CD14-positive monocyte (primary cell): ENCODE data around the gene AKTIP. TPM values are rescaled to one million over a fixed set of nuclear protein-coding genes. Genes with fewer than 3 reads are reported as not detected.

Experiments used
- DNase-seq, 3 donors: peaks; one replicate each; pipeline ENCODE4 v3.0.0-alpha.2; 2011 to 2022
- H2AFZ ChIP-seq: 2 replicates; pipeline ENCODE4 v1.6.0; 2012; ENCODE audit warnings: mild to moderate bottlenecking, low read depth, low read length, inconsistent platforms; ENCODE audit not compliant: insufficient read depth, poor library complexity, severe bottlenecking
- H3K27ac ChIP-seq, 2 donors: 1 replicate in 1 of 2; 2 replicates in 1 of 2; pipeline ENCODE4 v1.5.1; 2012 to 2013; ENCODE audit warnings: low read length in 2 of 2, control low read depth in 1 of 2, inconsistent platforms in 1 of 2, low read depth in 1 of 2, mild to moderate bottlenecking in 1 of 2
- H3K27me3 ChIP-seq, 2 donors: one replicate each; pipeline versions ENCODE4 v1.6.0 to v1.6.1; 2011 to 2013; ENCODE audit warnings: low read length in 2 of 2; ENCODE audit not compliant: control insufficient read depth in 2 of 2, insufficient read depth in 2 of 2
- H3K36me3 ChIP-seq, 2 donors: replicated peaks in 1 of 2; 1 replicate in 1 of 2; 2 replicates in 1 of 2; pipeline versions ENCODE4 v1.5.1 to v1.6.1; 2012 to 2013; ENCODE audit warnings: low read length in 2 of 2, control low read depth in 1 of 2, inconsistent platforms in 1 of 2, mild to moderate bottlenecking in 1 of 2; ENCODE audit not compliant: insufficient read depth in 2 of 2, control insufficient read depth in 1 of 2
- H3K4me1 ChIP-seq, 2 donors: 1 replicate in 1 of 2; 2 replicates in 1 of 2; pipeline versions ENCODE4 v1.5.1 to v1.6.1; 2012 to 2013; ENCODE audit warnings: low read length in 2 of 2, control low read depth in 1 of 2, inconsistent platforms in 1 of 2, mild to moderate bottlenecking in 1 of 2, moderate library complexity in 1 of 2; ENCODE audit not compliant: insufficient read depth in 2 of 2, control insufficient read depth in 1 of 2
- H3K4me2 ChIP-seq: replicated peaks from 2 replicates; pipeline ENCODE3; 2012; ENCODE audit warnings: low read length, moderate library complexity, mild to moderate bottlenecking; ENCODE audit not compliant: poor library complexity, severe bottlenecking; ENCODE audit errors: extremely low read depth
- H3K4me3 ChIP-seq, 3 experiments: fragments of 200-600 bp in 1 of 3; sonication (generic) in 1 of 3; replicated peaks in 1 of 3; 1 replicate in 2 of 3; 2 replicates in 1 of 3; pipeline ENCODE4 v1.5.1; 2011 to 2013; ENCODE audit warnings: low read length in 3 of 3, mild to moderate bottlenecking in 3 of 3, control low read depth in 2 of 3, low read depth in 2 of 3, inconsistent platforms in 1 of 3, moderate library complexity in 1 of 3
- H3K79me2 ChIP-seq: 2 replicates; pipeline ENCODE4 v1.6.0; 2012; ENCODE audit warnings: mild to moderate bottlenecking, control low read depth, inconsistent platforms, low read length, moderate library complexity; ENCODE audit not compliant: insufficient read depth
- H3K9ac ChIP-seq: 2 replicates; pipeline ENCODE4 v1.6.0; 2017; ENCODE audit warnings: low read length, mild to moderate bottlenecking; ENCODE audit not compliant: insufficient read depth, poor library complexity, severe bottlenecking
- H3K9me3 ChIP-seq, 2 donors: replicated peaks in 1 of 2; 1 replicate in 1 of 2; 2 replicates in 1 of 2; pipeline versions ENCODE4 v1.5.1 to v1.6.1; 2012 to 2013; ENCODE audit warnings: low read length in 2 of 2, control low read depth in 1 of 2; ENCODE audit not compliant: control insufficient read depth in 1 of 2, insufficient read depth in 1 of 2
- H4K20me1 ChIP-seq: 2 replicates; pipeline ENCODE4 v1.6.0; 2012; ENCODE audit warnings: mild to moderate bottlenecking, low read length, control low read depth, moderate library complexity; ENCODE audit not compliant: insufficient read depth
- H3K27ac Mint-ChIP-seq, 7 donors: one replicate each; pipeline ENCODE4 v1.8.0; 2020; ENCODE audit warnings: mild to moderate bottlenecking in 7 of 7, mixed read lengths in 7 of 7, moderate library complexity in 6 of 7, inconsistent platforms in 2 of 7
- H3K27me3 Mint-ChIP-seq, 3 donors: one replicate each; pipeline ENCODE4 v1.8.0; 2021 to 2022; ENCODE audit warnings: low read depth in 3 of 3, mild to moderate bottlenecking in 3 of 3, mixed read lengths in 3 of 3, moderate library complexity in 3 of 3, inconsistent platforms in 1 of 3
- H3K36me3 Mint-ChIP-seq, 2 donors: one replicate each; pipeline ENCODE4 v1.8.0; 2020; ENCODE audit warnings: mixed read lengths in 2 of 2, inconsistent platforms in 1 of 2, mild to moderate bottlenecking in 1 of 2
- H3K4me1 Mint-ChIP-seq: one replicate; pipeline ENCODE4 v1.8.0; 2020; ENCODE audit warnings: mild to moderate bottlenecking, mixed read lengths
- H3K4me3 Mint-ChIP-seq, 2 donors: one replicate each; pipeline ENCODE4 v1.8.0; 2020; ENCODE audit warnings: mild to moderate bottlenecking in 2 of 2, mixed read lengths in 2 of 2, moderate library complexity in 1 of 2
- H3K9me3 Mint-ChIP-seq, 7 donors: one replicate each; pipeline ENCODE4 v1.8.0; 2020 to 2022; ENCODE audit warnings: mixed read lengths in 7 of 7, mild to moderate bottlenecking in 6 of 7, moderate library complexity in 6 of 7, inconsistent platforms in 2 of 7
- WGBS: methylation state at CpG from one replicate; pipeline ENCODE4 v1.1.5; 2013; ENCODE audit warnings: missing lambda C conversion rate; ENCODE audit not compliant: insufficient coverage; 5-methylcytosine and 5-hydroxymethylcytosine counted together
- intact Hi-C, 2 donors: fragments of 100-400 bp; cut with micrococcal nuclease; formaldehyde crosslinking; loops; one replicate each; pipeline versions ENCODE4 v1.15.0 to v1.15.1; 2023
- polyA plus RNA-seq, 3 donors: library from polyadenylated mRNA; depleted of rRNA in 1 of 3; unstranded in 2 of 3; stranded (reverse) in 1 of 3; fragments of 300-500 nt in 2 of 3; fragments of >200 nt in 1 of 3; fragmentation: Illumina TruSeq in 2 of 3; gene quantifications; 1 replicate in 2 of 3; 2 replicates in 1 of 3; pipeline ENCODE4 v1.2.3, GENCODE V29; 2012 to 2021
- TF ChIP-seq, protein P1 (sequence below): fragments of 200-600 bp; IDR thresholded peaks from one replicate; pipeline ENCODE4 v1.8.0; 2022; ENCODE audit warnings: antibody characterized with exemption, mild to moderate bottlenecking

Gene AKTIP
- polyA plus RNA-seq, 3 donors = 5.8 to 9.9 (median 8.7) TPM

DNA sequence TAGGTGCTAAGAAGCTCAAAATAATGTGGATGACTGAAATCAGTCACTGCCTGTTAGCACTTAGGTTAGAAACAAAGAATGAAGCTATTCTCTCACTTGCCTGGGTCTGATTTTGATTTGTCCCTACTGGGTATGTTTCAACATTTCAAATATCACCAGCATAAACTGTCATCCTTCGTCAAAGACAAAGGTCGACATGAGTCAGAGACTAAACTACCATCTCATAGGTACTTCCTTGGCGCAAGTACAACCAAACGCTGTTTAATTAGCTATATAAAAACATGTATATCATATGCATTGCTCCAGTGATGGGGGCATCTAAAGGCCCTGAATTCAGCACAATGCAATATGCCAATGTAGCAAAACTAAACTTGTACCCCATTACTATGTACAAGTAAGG lies 4.0 kb downstream of the AKTIP start:
- intact Hi-C loops = no loop called here
- TF ChIP-seq, protein P1, sequence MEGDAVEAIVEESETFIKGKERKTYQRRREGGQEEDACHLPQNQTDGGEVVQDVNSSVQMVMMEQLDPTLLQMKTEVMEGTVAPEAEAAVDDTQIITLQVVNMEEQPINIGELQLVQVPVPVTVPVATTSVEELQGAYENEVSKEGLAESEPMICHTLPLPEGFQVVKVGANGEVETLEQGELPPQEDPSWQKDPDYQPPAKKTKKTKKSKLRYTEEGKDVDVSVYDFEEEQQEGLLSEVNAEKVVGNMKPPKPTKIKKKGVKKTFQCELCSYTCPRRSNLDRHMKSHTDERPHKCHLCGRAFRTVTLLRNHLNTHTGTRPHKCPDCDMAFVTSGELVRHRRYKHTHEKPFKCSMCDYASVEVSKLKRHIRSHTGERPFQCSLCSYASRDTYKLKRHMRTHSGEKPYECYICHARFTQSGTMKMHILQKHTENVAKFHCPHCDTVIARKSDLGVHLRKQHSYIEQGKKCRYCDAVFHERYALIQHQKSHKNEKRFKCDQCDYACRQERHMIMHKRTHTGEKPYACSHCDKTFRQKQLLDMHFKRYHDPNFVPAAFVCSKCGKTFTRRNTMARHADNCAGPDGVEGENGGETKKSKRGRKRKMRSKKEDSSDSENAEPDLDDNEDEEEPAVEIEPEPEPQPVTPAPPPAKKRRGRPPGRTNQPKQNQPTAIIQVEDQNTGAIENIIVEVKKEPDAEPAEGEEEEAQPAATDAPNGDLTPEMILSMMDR = no peak
- H3K27me3 Mint-ChIP-seq = peaks cover 0 to 4% (median under 1%) of the 10 kb centered on the region in 3 donors
- no peaks in the 10 kb centered on the region for H3K9me3 Mint-ChIP-seq
- Histone ChIP-seq H3K27ac (no peak overlapping the region), H3K4me3 (no peak overlapping the region), H3K27me3 (no peaks in the 10 kb centered on the region), H3K4me1 (peaks cover 20 to 26% of the 10 kb centered on the region in 2 donors), H2AFZ (no peak overlapping the region), H3K79me2 (peaks cover 12% of the 10 kb centered on the region), H3K36me3 (peaks cover 49 to 57% of the 10 kb centered on the region in 2 donors), H3K9ac (no peak overlapping the region), H4K20me1 (peaks cover 5% of the 10 kb centered on the region), H3K9me3 (no peaks in the 10 kb centered on the region), H3K4me2 (no peak overlapping the region)
- no peak overlapping the region for H3K4me3 Mint-ChIP-seq
- peaks cover 47 to 55% of the 10 kb centered on the region in 2 donors for H3K36me3 Mint-ChIP-seq
- no peak for DNase-seq
- peaks cover 18% of the 10 kb centered on the region for H3K4me1 Mint-ChIP-seq
- no CpG with 5 or more reads among the region's 4 CpGs for WGBS
- no peak overlapping the region for H3K27ac Mint-ChIP-seq

DNA sequence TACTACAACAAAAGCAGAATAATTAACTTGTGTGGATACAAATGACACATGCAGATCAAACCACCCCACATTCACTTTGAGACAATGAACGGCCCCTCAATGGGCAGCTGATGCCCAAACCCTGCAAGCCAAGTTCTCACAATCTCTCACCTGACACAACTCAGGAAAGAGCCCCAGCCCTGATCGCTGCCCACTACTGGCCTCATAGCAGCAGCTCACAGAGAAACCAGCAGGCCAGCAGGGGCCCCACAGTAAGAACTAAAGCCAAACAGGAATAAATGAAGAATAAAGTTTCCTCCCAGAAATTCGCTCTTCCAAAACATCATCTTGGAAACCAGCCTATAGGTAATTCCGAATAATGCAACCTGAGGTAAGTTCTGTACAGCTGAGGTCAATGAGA lies 7.7 kb downstream of the AKTIP start:
- H4K20me1 ChIP-seq = peaks cover 5% of the 10 kb centered on the region
- no peak for DNase-seq
- no peak overlapping the region for H3K4me2 ChIP-seq
- intact Hi-C loops = no loop called here
- Mint-ChIP-seq H3K27me3 (no peaks in the 10 kb centered on the region), H3K9me3 (no peaks in the 10 kb centered on the region), H3K4me1 (no peaks in the 10 kb centered on the region), H3K4me3 (no peak overlapping the region), H3K27ac (peak overlapping the region in 1 of 7 donors; percentile 6), H3K36me3 (peaks cover 74 to 90% of the 10 kb centered on the region in 2 donors)
- H3K4me1 ChIP-seq = no peaks in the 10 kb centered on the region
- no peak overlapping the region for H2AFZ ChIP-seq
- TF ChIP-seq, protein P1 = no peak
- H3K27ac ChIP-seq = no peak overlapping the region
- no peak overlapping the region for H3K4me3 ChIP-seq
- no peaks in the 10 kb centered on the region for H3K79me2 ChIP-seq
- 100% methylated on average over 1 of the region's 4 CpGs for WGBS
- peaks cover 77 to 94% of the 10 kb centered on the region in 2 donors for H3K36me3 ChIP-seq
- H3K9ac ChIP-seq = no peak overlapping the region
- no peaks in the 10 kb centered on the region for H3K9me3 ChIP-seq
- H3K27me3 ChIP-seq = no peaks in the 10 kb centered on the region
